Activated naive CD8-positive, alpha-beta T cell treated with anti-CD3 and anti-CD28 coated beads, Interleukin-2, amount 10 ng/mL, durations not matched to agents 7 days and 5 days (primary cell): ENCODE measurements around the gene MAN1B1. TPM values are rescaled to one million over a fixed set of nuclear protein-coding genes. Genes with fewer than 3 reads are reported as not detected.
A peak's percentile ranks its signal among the peaks of the same experiment; 100 is the strongest.

Experiments
- ATAC-seq: fragments of 150-1000 bp; cut with Tn5 transposase; one replicate; pipeline ENCODE4 v1.10.0; 2021; ENCODE audit warnings: low read depth, moderate library complexity
- POLR2A ChIA-PET: fragments of 350-600 bp; sonication (Branson Sonifier 250); formaldehyde crosslinking; loops from one replicate; lab custom pipeline; 2021; ENCODE audit warnings: antibody characterized with exemption; lab: Charles Lee
- DNase-seq: peaks from one replicate; pipeline ENCODE4 v3.0.0; 2021
- H3K27ac Mint-ChIP-seq: one replicate; pipeline ENCODE4 v1.8.0; 2022; ENCODE audit warnings: mild to moderate bottlenecking, mixed read lengths
- H3K27me3 Mint-ChIP-seq: one replicate; pipeline ENCODE4 v1.8.0; 2022; ENCODE audit warnings: mild to moderate bottlenecking, moderate library complexity, mixed read lengths
- H3K36me3 Mint-ChIP-seq: one replicate; pipeline ENCODE4 v1.8.0; 2021; ENCODE audit warnings: mild to moderate bottlenecking, mixed read lengths
- H3K4me1 Mint-ChIP-seq: one replicate; pipeline ENCODE4 v1.8.0; 2021; ENCODE audit warnings: mixed read lengths
- H3K4me3 Mint-ChIP-seq: one replicate; pipeline ENCODE4 v1.8.0; 2022; ENCODE audit warnings: mild to moderate bottlenecking, moderate library complexity, mixed read lengths
- H3K9me3 Mint-ChIP-seq: one replicate; pipeline ENCODE4 v1.8.0; 2021; ENCODE audit warnings: mixed read lengths
- total RNA-seq, 2 experiments: library from RNA; stranded (reverse); gene quantifications; one replicate each; pipeline ENCODE4 v1.2.3, GENCODE V29; 2021

Gene MAN1B1
- total RNA-seq, 2 experiments from 2014 or later, result 63.2 to 63.9 TPM

DNA sequence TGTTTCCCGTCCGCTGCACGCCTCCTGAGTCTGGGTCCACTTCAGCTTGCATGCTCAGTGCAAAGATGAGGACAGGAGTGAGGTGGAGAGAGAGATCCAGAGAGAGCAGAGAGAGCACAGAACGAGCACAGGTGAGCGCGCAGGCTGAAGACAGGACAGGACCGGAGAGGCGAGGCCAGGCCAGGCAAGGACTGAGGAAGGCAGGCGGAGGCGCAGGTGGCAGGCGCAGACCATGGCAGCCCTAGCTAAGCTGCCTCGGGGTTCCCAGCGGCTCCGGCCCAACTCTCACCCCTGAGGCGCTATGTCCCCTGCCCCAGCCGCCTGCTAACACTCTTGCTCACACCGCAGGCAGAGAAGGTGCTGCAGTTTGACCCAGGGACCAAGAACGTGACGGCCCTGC is 61.9 kb downstream of the MAN1B1 start:
- Mint-ChIP-seq H3K4me3 (no peak overlapping the region), H3K36me3 (no peaks in the 10 kb centered on the region), H3K9me3 (no peaks in the 10 kb centered on the region), H3K27me3 (no peaks in the 10 kb centered on the region), H3K4me1 (peaks cover 4% of the 10 kb centered on the region), H3K27ac (no peak overlapping the region)
- POLR2A ChIA-PET, result no interaction called here
- DNase-seq, result no peak
- no peak for ATAC-seq

DNA sequence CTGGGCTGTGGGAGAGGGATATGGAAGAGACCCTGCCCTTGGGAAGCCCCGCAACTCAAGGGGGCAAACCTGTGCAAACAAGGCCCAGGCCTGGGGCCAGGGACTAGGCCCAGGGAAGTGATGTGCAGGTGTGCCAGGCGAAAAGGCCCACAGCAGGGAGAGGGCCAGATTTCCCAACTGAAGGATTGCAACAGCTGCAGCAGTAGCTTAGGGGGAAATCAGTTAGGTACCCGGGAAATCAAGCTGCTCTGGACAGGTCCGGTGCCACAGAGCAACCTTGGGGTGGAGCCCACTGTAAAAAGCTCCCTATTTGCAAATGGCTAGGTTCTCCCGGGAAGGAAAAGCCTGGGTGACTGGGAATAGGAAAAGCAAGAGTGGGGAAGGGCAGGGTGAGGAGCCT is 62.6 kb downstream of the MAN1B1 start:
- POLR2A ChIA-PET, result interaction anchor here (1.2 kb wide), 1 partner anchor 20 kb away, joined by 4 read pairs; no protein-coding TSS in a partner anchor
- H3K27ac Mint-ChIP-seq, result no peak overlapping the region

GRCh38 chr9:137149942-137150616 is 63.3 kb downstream of the MAN1B1 start:
- Mint-ChIP-seq H3K4me1 (peaks cover 4% of the 10 kb centered on the region), H3K4me3 (no peak overlapping the region), H3K27me3 (no peaks in the 10 kb centered on the region), H3K36me3 (no peaks in the 10 kb centered on the region), H3K27ac (no peak overlapping the region), H3K9me3 (no peaks in the 10 kb centered on the region)
- ATAC-seq (no peak), DNase-seq (no peak)
- POLR2A ChIA-PET, result interaction anchor here (0.6 to 1.4 kb wide), 3 partner anchors 19 to 51 kb away, joined by 3 to 4 read pairs (median 4); partner anchors contain the start of gene TPRN

More for the DNA sequence above, 62.6 kb downstream of the MAN1B1 start:
- ATAC-seq, result no peak
- Mint-ChIP-seq H3K4me3 (no peak overlapping the region), H3K36me3 (no peaks in the 10 kb centered on the region), H3K4me1 (peaks cover 4% of the 10 kb centered on the region), H3K9me3 (no peaks in the 10 kb centered on the region), H3K27me3 (no peaks in the 10 kb centered on the region)
- no peak for DNase-seq

DNA sequence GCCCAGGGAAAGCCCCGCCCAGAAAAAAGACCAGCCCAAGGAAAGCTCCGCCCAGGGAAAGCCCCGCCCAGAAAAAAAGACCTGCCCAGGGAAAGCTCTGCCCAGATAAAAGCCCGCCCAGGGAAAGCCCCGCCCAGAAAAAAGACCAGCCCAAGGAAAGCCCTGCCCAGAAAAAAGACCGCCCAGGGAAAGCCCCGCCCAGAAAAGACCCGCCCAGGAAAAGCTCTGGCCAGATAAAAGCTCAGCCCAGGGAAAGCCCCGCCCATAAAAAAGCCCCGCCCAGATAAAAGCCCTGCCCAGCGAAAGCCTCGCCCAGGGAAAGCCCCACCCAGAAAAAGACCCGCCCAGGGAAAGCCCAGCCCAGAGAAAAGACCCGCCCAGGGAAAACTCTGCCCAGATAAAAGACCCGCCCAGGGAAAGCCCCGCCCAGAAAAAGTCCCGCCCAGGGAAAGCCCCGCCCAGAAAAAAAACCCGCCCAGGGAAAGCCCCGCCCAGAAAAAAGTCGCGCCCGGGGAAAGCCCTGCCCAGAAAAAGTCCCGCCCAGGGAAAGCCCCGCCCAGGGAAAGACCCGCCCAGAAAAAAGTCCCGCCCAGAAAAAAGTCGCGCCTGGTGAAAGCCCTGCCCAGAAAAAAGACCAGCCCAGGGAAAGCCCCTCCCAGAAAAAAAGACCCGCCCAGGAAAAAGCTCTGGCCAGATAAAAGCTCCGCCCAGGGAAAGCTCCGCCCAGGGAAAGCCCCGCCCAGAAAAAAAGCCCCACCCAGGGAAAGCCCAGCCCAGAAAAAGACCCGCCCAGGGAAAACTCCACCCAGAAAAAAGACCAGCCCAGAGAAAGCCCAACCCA is 64.1 kb downstream of the MAN1B1 start:
- no peaks in the 10 kb centered on the region for H3K9me3 Mint-ChIP-seq
- H3K27me3 Mint-ChIP-seq, result peaks cover under 1% of the 10 kb centered on the region
- no peak for DNase-seq
- H3K36me3 Mint-ChIP-seq, result no peaks in the 10 kb centered on the region
- no peak overlapping the region for H3K4me3 Mint-ChIP-seq
- POLR2A ChIA-PET, result interaction anchor here (1.0 to 1.4 kb wide), 3 partner anchors 13 to 50 kb away, joined by 4 read pairs; partner anchors contain the start of gene TPRN
- H3K4me1 Mint-ChIP-seq, result peaks cover 4% of the 10 kb centered on the region
- peak; percentile 12 for ATAC-seq
- H3K27ac Mint-ChIP-seq, result no peak overlapping the region

- peaks cover 10% of the 10 kb centered on the region for H3K27me3 Mint-ChIP-seq
- POLR2A ChIA-PET, result interaction anchor here (0.7 kb wide), 1 partner anchor 70 kb away, joined by 3 read pairs; no protein-coding TSS in a partner anchor
- H3K4me1 Mint-ChIP-seq, result peaks cover 3% of the 10 kb centered on the region
- H3K9me3 Mint-ChIP-seq, result no peaks in the 10 kb centered on the region
- H3K36me3 Mint-ChIP-seq, result no peaks in the 10 kb centered on the region
- no peak overlapping the region for H3K27ac Mint-ChIP-seq
- ATAC-seq (no peak), DNase-seq (no peak)
- no peak overlapping the region for H3K4me3 Mint-ChIP-seq
Observed at GRCh38 chr9:137152844-137153405, 66.1 kb downstream of the MAN1B1 start.

DNA sequence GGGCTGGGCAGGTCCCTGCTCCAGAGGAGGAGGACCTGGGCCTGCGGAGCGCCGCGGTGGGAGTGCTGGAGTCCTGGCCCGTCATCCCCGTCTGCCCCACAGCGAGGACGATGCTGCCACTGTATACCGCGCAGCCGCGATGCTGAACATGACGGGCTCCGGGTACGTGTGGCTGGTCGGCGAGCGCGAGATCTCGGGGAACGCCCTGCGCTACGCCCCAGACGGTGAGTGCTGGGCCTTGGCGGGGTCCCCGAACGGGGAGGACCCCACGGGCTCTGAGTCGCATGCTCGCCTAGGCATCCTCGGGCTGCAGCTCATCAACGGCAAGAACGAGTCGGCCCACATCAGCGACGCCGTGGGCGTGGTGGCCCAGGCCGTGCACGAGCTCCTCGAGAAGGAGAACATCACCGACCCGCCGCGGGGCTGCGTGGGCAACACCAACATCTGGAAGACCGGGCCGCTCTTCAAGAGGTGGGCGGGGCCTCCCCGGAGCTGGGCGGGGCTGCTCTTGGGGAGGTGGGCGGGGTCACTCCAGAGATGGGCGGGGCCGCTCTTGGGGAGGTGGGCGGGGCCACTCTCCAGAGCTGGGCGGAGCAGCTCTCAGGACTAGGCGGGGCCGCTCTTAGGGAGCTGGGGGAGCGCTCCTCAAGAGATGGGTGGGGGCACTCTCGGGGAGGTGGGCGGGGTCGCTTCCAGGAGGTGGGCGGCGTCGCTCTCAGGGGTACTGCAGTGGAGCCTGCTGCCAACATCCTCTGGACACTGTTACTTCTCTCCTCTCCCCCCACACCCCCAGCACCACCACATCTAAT is 70.0 kb downstream of the MAN1B1 start:
- Mint-ChIP-seq H3K27me3 (peaks cover 30% of the 10 kb centered on the region), H3K4me1 (peaks cover 10% of the 10 kb centered on the region), H3K27ac (no peak overlapping the region), H3K36me3 (no peaks in the 10 kb centered on the region), H3K9me3 (no peaks in the 10 kb centered on the region), H3K4me3 (peak overlapping the region; percentile 42)
- DNase-seq (peak; percentile 69), ATAC-seq (peak; percentile 48)
- POLR2A ChIA-PET, result interaction anchor here (0.6 to 2.3 kb wide), 2 partner anchors 27 to 68 kb away, joined by 5 to 9 read pairs; partner anchors contain the start of gene CYSRT1

- H3K4me3 Mint-ChIP-seq, result no peak overlapping the region
- H3K9me3 Mint-ChIP-seq, result no peaks in the 10 kb centered on the region
- H3K27ac Mint-ChIP-seq, result no peak overlapping the region
- DNase-seq (no peak), ATAC-seq (no peak)
- H3K4me1 Mint-ChIP-seq, result peaks cover 10% of the 10 kb centered on the region
- POLR2A ChIA-PET, result interaction anchor here (1.3 to 2.3 kb wide), 2 partner anchors 11 to 28 kb away, joined by 3 to 9 read pairs; no protein-coding TSS in a partner anchor
- H3K27me3 Mint-ChIP-seq, result peaks cover 30% of the 10 kb centered on the region
- H3K36me3 Mint-ChIP-seq, result no peaks in the 10 kb centered on the region
Observed at GRCh38 chr9:137157618-137158415, 71.0 kb downstream of the MAN1B1 start.

- DNase-seq, result no peak
- peaks cover 10% of the 10 kb centered on the region for H3K4me1 Mint-ChIP-seq
- POLR2A ChIA-PET, result interaction anchor here (1.3 to 2.3 kb wide), 2 partner anchors 12 to 29 kb away, joined by 3 to 9 read pairs; no protein-coding TSS in a partner anchor
Observed at GRCh38 chr9:137158625-137159024, 71.8 kb downstream of the MAN1B1 start.

More at GRCh38 chr9:137158625-137159024, 71.8 kb downstream of the MAN1B1 start:
- Mint-ChIP-seq H3K27ac (no peak overlapping the region), H3K9me3 (no peaks in the 10 kb centered on the region), H3K4me3 (no peak overlapping the region), H3K36me3 (no peaks in the 10 kb centered on the region), H3K27me3 (peaks cover 33% of the 10 kb centered on the region)
- no peak for ATAC-seq

Other genes with a start within 250 kb of the MAN1B1 start
- 1 to 10 TPM; 6.6 to 6.7 TPM for gene AJM1, start 244.5 kb upstream of the MAN1B1 start, total RNA-seq
- gene PHPT1, start 237.6 kb upstream of the MAN1B1 start, total RNA-seq, result 10 to 100 TPM; 80.5 to 89.0 TPM
- gene MAMDC4, start 234.6 kb upstream of the MAN1B1 start, total RNA-seq, result 10 to 100 TPM; 16.6 to 18.0 TPM
- 100 to 1,000 TPM; 289 to 297 TPM for gene EDF1, start 220.7 kb upstream of the MAN1B1 start, total RNA-seq
- 10 to 100 TPM; 44.0 to 52.1 TPM for gene TRAF2, start 200.5 kb upstream of the MAN1B1 start, total RNA-seq
- 100 to 1,000 TPM; 103 to 104 TPM for gene FBXW5, start 142.2 kb upstream of the MAN1B1 start, total RNA-seq
- gene C8G, start 141.7 kb upstream of the MAN1B1 start, total RNA-seq, result 1 to 10 TPM; 1.5 to 3.6 TPM
- 1 to 10 TPM in 1 of 2 experiments, under 1 TPM in 1; 0.91 to 1.1 TPM for gene LCN12, start 134.7 kb upstream of the MAN1B1 start, total RNA-seq
- 1 to 10 TPM; 1.3 to 3.3 TPM for gene PTGDS, start 109.5 kb upstream of the MAN1B1 start, total RNA-seq
- gene LCNL1, start 104.0 kb upstream of the MAN1B1 start, total RNA-seq, result under 1 TPM; 0.33 to 0.48 TPM
- 10 to 100 TPM; 93.4 to 97.2 TPM for gene PAXX, start 94.6 kb upstream of the MAN1B1 start, total RNA-seq
- 10 to 100 TPM; 13.3 to 14.7 TPM for gene CLIC3, start 90.4 kb upstream of the MAN1B1 start, total RNA-seq
- 10 to 100 TPM; 67.1 to 74.5 TPM for gene ABCA2, start 58.7 kb upstream of the MAN1B1 start, total RNA-seq
- gene FUT7, start 54.9 kb upstream of the MAN1B1 start, total RNA-seq, result under 1 TPM; 0.39 to 0.62 TPM
- gene NPDC1, start 40.8 kb upstream of the MAN1B1 start, total RNA-seq, result 10 to 100 TPM; 22.4 to 27.0 TPM
- gene ENTPD2, start 32.9 kb upstream of the MAN1B1 start, total RNA-seq, result not detected
- gene SAPCD2, start 16.4 kb upstream of the MAN1B1 start, total RNA-seq, result 10 to 100 TPM; 26.4 to 30.0 TPM
- gene UAP1L1, start 9.5 kb upstream of the MAN1B1 start, total RNA-seq, result 10 to 100 TPM; 43.9 to 44.1 TPM
- 100 to 1,000 TPM; 314 to 322 TPM for gene DPP7, start 27.7 kb downstream of the MAN1B1 start, total RNA-seq
- not detected for gene GRIN1, start 52.2 kb downstream of the MAN1B1 start, total RNA-seq
- gene LRRC26, start 83.1 kb downstream of the MAN1B1 start, total RNA-seq, result not detected
- gene TMEM210, start 85.1 kb downstream of the MAN1B1 start, total RNA-seq, result not detected
- gene ANAPC2, start 101.6 kb downstream of the MAN1B1 start, total RNA-seq, result 10 to 100 TPM; 84.2 to 87.8 TPM
- gene SSNA1, start 101.7 kb downstream of the MAN1B1 start, total RNA-seq, result 10 to 100 TPM; 62.4 to 65.2 TPM
- gene TPRN, start 113.8 kb downstream of the MAN1B1 start, total RNA-seq, result 10 to 100 TPM; 11.2 to 14.7 TPM
- 10 to 100 TPM; 37.4 to 39.4 TPM for gene TMEM203, start 118.7 kb downstream of the MAN1B1 start, total RNA-seq
- gene NDOR1, start 118.7 kb downstream of the MAN1B1 start, total RNA-seq, result 10 to 100 TPM; 38.8 to 39.8 TPM
- gene RNF208, start 135.3 kb downstream of the MAN1B1 start, total RNA-seq, result 1 to 10 TPM; 5.0 to 7.2 TPM
- under 1 TPM; 0.45 to 0.55 TPM for gene CYSRT1, start 138.2 kb downstream of the MAN1B1 start, total RNA-seq
- gene RNF224, start 140.5 kb downstream of the MAN1B1 start, total RNA-seq, result not detected
- not detected for gene SLC34A3, start 143.9 kb downstream of the MAN1B1 start, total RNA-seq
- 100 to 1,000 TPM; 241 to 249 TPM for gene TUBB4B, start 154.3 kb downstream of the MAN1B1 start, total RNA-seq
- gene STPG3, start 164.3 kb downstream of the MAN1B1 start, total RNA-seq, result not detected
- gene NELFB, start 168.3 kb downstream of the MAN1B1 start, total RNA-seq, result 10 to 100 TPM; 58.7 to 63.1 TPM
- 1 to 10 TPM; 8.1 to 8.2 TPM for gene TOR4A, start 190.7 kb downstream of the MAN1B1 start, total RNA-seq
- gene NRARP, start 215.3 kb downstream of the MAN1B1 start, total RNA-seq, result 1 to 10 TPM; 1.2 to 1.7 TPM